NCI-H748 (cell line): ENCODE data around the gene PRRT1.

ENCODE experiments used
- DNase-seq: peaks from one replicate; lab custom pipeline; 2025; ENCODE audit not compliant: unreplicated experiment; lab: John Stamatoyannopoulos, UW

PRRT1 gene

GRCh38 chr6:32127717-32128592, 23.8 kb downstream of the PRRT1 start, which contains the start of gene ATF6B:
Gene ATF6B (minus strand): TSS chr6:32128246. CDS start chr6:32128207, 39 bp downstream.
- DNase-seq = peak; percentile 100

DNA sequence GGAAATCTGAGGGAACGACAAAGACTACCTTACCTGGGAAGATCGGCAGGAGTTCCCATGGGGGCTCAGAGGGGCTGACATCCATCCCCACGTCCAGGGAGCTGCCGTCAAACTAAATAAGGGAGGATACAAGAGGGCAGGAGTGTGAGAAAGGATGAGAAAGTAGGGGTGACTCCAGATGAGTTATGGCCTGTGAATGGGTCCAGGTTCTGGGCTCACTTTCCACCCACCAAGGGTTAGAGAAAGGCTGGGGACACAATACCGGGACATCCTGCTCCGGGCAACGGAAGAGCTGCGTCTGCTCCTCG, 24.4 kb downstream of the PRRT1 start:
- DNase-seq = no peak

DNA sequence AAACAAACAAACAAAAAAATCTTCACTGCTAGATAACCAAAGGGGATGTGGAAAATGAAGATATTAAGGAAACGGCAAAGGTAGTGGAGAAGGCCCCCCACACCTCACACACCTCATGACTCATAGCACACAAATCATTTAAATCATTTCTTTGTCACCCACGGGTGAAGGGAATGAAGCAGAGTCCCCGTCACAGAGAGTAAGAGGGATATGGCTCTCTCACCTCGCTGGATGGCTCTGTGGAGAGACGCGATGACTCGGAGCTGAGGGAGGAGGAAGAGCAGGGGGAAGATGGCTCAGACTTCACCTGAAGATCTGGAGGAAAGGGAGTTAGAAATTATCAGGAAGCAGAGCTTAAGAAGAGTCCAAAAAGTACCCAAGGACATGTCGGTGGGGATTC, 24.9 kb downstream of the PRRT1 start:
- no peak for DNase-seq

GRCh38 chr6:32123681-32124080, 28.1 kb downstream of the PRRT1 start:
- no peak for DNase-seq

DNA sequence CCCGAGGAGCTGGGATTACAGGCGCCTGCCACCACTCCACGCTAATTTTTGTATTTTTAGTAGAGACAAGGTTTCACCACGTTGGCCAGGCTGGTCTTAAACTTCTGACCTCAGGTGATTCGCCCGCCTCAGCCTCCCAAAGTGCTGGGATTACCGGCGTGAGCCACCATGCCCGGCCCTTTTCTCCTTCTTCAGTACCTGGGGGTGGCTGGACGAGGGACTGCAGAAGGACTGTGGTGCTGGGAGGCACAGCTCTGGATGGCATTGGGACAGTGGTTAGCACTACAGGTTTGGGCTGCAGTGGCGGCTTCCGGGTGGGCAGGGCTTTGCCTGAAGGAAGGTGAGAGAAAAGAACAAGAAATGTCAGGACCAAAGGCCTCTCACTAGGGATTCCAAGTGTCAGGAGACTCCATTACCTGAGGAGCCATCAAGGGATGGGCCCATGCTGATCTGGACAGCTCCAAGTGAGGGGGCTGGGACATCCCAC, 31.1 kb downstream of the PRRT1 start:
- no peak for DNase-seq

DNA sequence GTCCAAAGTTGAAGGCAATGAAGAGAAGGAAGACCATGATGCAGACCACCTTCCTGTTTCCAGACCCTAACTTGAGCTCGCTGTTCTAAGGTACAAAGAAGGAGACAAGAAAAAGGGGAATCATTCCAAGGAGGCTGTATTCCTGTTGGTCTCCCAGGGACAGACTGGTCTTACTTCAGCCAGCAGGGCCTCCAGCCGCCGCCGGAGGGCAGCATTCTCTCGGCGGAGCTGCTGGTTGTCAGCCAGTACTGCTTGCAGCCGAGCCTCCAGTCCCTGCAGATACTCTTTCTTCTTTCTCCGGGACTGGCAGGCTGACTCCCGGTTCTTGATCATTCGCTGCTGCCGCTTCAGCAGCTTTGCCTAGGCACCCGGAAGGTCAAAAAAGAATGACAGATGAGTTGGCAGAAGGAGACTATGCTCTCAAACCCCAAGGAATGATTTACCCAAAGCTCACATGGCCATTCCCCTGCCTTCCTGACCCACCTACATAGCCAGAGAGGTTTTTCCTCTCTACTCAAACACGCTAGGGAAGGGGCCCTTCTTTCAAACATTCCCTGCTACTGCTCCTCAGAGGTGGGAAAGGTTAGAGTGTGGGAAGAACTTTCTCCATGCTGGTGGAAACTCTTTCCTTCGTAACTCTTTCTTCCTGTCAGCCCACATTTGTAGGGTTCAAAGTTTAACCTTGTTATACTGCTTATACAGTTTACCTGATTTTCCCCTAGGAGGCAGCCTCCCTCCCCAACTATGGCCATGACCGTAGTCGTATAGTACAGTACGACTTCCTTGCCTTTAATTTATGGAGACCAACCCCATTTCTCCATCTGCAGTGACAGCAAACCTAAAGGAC, 32.7 kb downstream of the PRRT1 start:
- DNase-seq = peak; percentile 79

DNA sequence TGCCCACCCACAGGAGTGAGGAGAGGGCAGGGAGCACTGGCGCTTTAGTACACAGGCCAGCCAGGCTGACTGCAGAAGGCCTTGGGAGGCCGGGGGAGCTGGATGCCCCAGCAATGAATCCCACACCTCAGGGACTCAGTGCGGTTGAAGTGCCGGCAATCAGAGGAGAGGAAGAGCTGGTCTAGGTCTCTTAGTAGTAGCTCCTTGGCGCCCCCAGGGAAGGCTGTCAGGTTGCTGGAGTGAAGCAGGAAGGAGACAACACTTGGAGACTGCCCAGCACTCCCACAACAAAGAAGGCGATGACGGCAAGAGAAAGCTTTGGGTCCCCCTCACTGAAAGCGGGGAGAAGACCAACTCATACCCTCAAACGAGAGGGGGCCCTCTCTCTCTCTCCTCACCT, 34.3 kb downstream of the PRRT1 start:
- no peak for DNase-seq

GRCh38 chr6:32116674-32117073, 35.1 kb downstream of the PRRT1 start:
- DNase-seq = no peak

GRCh38 chr6:32115623-32116022, 36.1 kb downstream of the PRRT1 start:
- no peak for DNase-seq

GRCh38 chr6:32114796-32115195, 36.9 kb downstream of the PRRT1 start:
- DNase-seq = no peak

GRCh38 chr6:32113386-32114352, 38.1 kb downstream of the PRRT1 start:
- DNase-seq = peak; percentile 34

DNA sequence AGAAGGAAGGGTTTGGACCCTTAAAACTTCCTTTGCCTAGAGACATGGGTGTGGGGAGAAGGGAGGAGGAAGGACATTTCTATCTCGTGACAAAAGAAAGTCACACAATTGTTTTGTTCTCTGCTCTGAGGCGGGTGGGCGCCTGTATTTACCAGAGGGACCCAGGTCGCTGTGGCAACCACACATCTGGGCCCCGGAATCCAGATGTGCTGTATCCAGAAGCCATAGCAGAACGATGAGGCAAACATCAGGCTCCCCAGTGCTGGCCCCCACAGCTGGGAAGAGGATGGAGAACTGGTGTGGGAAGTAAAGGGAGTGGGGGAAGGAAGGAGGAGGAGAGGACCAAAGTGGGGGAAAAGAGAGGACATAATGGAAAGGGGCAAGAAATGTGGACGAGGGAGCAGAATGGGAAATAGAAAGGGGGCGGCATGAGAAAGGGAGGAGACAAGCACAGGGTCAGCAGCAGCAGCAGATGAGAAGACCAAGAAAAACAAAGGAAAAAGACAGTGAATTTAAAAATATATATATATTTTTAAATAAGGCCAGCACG, 39.2 kb downstream of the PRRT1 start:
- DNase-seq = no peak

GRCh38 chr6:32111424-32112066, 40.2 kb downstream of the PRRT1 start:
- DNase-seq = no peak

GRCh38 chr6:32110632-32111031, 41.1 kb downstream of the PRRT1 start:
- no peak for DNase-seq

DNA sequence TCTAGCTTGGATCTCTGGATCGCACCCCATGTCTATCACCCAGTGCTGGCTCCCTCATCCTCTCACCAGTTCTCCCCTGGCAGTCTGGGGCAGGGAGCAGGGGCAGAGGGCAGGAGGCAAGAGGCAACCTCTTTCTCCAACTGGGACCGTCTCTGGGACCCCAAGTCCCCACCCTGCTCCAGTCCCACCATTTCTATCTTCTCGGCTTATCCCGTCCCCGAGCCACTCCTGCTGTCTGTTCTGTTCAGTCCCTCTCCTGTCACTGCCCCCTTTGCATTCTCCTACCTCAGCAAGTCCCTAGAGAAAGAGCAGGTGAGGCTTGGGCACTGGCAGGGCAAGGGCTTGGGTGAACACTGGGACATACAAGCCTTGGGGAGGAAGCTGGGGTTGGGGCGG, 42.0 kb downstream of the PRRT1 start:
- no peak for DNase-seq

DNA sequence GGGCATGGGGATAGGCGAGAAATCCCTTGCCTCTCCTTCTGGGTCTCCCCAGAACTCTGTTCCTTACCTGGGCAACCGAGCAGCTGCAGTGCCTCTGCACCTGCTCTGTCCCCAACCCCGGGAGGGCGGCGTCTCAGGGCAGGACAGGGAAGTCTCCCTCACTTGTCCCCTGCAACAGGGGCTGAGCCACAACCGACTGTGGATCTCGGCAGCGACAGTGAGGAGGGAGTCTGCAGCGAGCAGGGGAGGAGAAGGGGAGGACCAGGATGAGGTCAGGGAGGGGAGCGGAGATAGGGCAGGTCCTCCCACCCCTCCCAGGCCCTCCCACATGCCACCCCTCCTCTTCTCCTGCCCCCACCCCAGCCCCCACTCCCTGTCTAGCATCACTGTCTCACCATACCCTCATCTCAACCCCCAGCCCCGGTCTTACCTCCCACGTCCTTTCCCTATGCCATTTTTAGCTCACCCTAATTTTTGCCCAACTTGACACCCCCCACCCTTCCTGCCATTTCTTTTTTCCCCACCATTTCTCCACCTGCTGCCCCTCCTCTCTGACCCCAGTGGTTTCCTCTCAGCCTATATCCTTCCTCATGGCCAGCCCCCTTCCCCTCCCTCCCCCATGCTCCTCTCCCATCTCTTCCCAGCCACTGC, 42.5 kb downstream of the PRRT1 start, which contains the start of gene TNXB:
Gene TNXB, minus strand, starts transcription at position 225 of the 651 bp plus-strand sequence. CDS start 11,140 bp downstream, outside the sequence.
- DNase-seq = no peak

- no peak for DNase-seq
Measured at GRCh38 chr6:32108727-32109113, 43.0 kb downstream of the PRRT1 start.

DNA sequence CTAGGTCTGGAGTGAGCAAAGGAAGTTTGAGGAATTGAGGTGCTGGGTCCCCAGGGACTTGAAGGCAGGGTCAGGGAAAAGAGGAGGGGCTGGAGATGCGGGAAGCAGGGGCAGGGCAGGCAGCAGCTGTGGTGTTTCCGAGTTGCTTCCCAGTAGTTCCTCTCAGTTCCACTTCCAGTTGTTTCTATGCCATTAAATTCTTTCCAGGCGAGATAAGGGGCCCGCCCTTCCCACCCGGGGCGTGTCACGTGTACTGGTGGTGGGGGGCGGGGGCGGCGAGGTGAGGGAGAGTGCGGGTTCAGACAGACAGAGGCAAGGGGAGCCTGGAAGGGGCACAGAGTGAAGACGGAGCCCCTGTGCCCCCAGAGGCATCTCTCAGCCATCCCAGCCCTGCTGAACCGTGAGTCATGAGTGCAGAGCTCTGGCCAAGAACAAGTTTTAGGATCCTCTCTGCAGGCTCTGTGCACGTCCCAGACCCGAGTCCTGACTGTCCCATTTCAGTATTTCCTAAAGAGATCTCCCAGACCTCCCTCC, 43.6 kb downstream of the PRRT1 start:
- no peak for DNase-seq

- DNase-seq = no peak
Measured at GRCh38 chr6:32107406-32107805, 44.3 kb downstream of the PRRT1 start.
